Stimulated activated CD8-positive, alpha-beta memory T cell treated with anti-CD3 and anti-CD28 coated beads, Interleukin-12 subunit alpha, Interleukin-12 subunit beta, amount 100 ng/mL, for 1 hour (primary cell): ENCODE measurements around the gene ANKRD39.

Source experiments
- DNase-seq: peaks from one replicate; pipeline ENCODE4 v3.0.0-alpha.2; 2020; ENCODE audit warnings: low read depth

ANKRD39 gene

GRCh38 chr2:96826546-96827278 is 31.1 kb downstream of the ANKRD39 start:
- no peak for DNase-seq

- DNase-seq, result no peak
Observed at GRCh38 chr2:96825057-96825456, 32.8 kb downstream of the ANKRD39 start.

GRCh38 chr2:96824079-96824870 is 33.5 kb downstream of the ANKRD39 start:
- DNase-seq, result no peak

- DNase-seq, result no peak
Observed at GRCh38 chr2:96823198-96823597, 34.6 kb downstream of the ANKRD39 start.

- no peak for DNase-seq
Observed at GRCh38 chr2:96822786-96823185, 35.0 kb downstream of the ANKRD39 start.

GRCh38 chr2:96821113-96821675 is 36.6 kb downstream of the ANKRD39 start:
- DNase-seq, result no peak

- no peak for DNase-seq
Observed at GRCh38 chr2:96819876-96820511, 37.8 kb downstream of the ANKRD39 start.

- DNase-seq, result no peak
Observed at GRCh38 chr2:96819128-96819875, 38.5 kb downstream of the ANKRD39 start.

GRCh38 chr2:96817882-96818281 is 39.9 kb downstream of the ANKRD39 start:
- DNase-seq, result no peak

GRCh38 chr2:96816836-96817702 is 40.7 kb downstream of the ANKRD39 start:
- no peak for DNase-seq

GRCh38 chr2:96816127-96816835 is 41.5 kb downstream of the ANKRD39 start, which contains the start of gene CNNM3:
TSS of gene CNNM3 (plus strand) at chr2:96816268. CDS start at chr2:96816278, 10 bp downstream.
- DNase-seq, result peak; percentile 92

GRCh38 chr2:96815326-96816126 is 42.3 kb downstream of the ANKRD39 start:
- no peak for DNase-seq

GRCh38 chr2:96813656-96814055 is 44.2 kb downstream of the ANKRD39 start:
- DNase-seq, result no peak

- no peak for DNase-seq
Observed at GRCh38 chr2:96811917-96812316, 45.9 kb downstream of the ANKRD39 start.

GRCh38 chr2:96810783-96811192 is 47.0 kb downstream of the ANKRD39 start:
- no peak for DNase-seq

- no peak for DNase-seq
Observed at GRCh38 chr2:96809951-96810782, 47.6 kb downstream of the ANKRD39 start.

- DNase-seq, result no peak
Observed at GRCh38 chr2:96809216-96809882, 48.5 kb downstream of the ANKRD39 start.
